DMS 273 (cell line): ENCODE data around the gene ARHGEF4.

Experiments
- DNase-seq: peaks from one replicate; lab custom pipeline; 2025; ENCODE audit not compliant: unreplicated experiment; lab: John Stamatoyannopoulos, UW

ARHGEF4 gene

DNA sequence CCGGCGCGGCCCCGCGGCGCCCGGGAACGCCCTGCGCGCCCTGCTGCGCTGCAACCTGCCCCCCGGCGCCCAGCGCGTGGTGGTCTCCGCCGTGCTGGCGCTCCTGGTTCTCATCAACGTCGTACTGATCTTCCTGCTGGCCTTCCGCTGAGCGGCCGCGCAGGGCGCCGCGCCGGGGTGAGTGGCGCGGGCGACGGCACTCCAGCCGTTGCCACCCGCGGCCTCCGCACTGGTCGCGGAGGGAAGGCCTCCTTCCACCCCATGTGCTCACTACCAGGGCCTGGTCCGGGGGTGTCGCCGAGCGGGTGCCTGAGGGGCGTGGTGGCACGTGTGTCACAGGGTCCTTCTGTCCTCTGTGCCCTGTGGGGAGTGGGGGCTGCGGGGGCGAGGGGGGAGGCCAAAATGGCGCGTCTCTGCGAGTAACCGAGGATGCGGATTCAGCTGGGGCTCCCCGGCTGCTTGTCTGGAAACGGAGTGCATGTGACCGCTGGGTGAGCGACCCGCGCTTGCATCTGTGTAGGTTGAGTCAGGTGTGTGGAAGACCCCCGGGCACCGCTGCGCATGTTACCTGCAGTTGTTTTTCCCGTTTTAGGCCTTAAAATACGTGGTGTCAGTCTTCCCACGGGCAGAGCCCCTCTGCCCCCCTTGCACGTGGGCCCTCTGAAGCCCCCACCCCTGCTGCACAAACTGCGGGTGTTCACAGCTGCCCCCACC lies 198.6 kb downstream of the ARHGEF4 start:
- DNase-seq: peak; percentile 61

DNA sequence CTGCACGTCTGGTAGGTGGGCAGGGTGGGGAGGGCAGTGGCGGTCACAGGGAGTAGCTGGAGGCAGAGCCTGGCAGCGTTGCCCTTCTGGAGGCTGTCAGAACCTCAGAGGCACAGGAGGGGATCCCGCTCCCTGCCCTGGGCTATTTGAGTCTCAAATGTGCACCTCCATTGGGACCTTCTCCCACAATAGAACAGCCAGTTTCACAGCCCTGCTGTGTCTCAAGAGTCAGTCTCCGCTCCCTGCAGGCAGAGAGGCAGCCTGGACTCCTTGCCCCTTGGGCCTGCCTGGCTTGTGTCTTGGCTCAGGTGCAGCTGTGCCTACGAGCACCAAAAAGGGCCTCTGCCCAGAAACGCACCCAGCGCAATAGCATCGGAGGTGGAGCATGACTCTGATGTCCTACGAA lies 199.1 kb downstream of the ARHGEF4 start:
- DNase-seq: no peak

DNA sequence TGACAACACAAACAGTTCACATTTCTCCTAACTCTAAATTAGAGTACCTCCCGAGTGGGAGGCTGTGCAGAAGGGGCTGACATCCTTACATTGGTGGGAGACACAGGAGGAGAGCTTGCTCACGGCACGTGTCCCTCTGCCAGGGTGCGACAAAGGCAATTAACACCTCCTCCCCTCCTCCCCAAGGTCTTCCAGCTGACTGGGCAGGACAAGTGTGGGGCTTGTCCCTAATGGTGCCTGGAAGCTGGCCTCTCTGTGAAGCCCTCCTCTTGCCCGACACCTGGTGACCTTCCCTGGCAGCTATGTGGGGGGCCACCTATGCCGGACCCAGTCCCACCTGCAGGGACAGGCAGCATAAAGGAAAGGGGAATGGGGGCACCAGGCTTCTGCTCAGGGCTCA lies 199.6 kb downstream of the ARHGEF4 start:
- no peak for DNase-seq

DNA sequence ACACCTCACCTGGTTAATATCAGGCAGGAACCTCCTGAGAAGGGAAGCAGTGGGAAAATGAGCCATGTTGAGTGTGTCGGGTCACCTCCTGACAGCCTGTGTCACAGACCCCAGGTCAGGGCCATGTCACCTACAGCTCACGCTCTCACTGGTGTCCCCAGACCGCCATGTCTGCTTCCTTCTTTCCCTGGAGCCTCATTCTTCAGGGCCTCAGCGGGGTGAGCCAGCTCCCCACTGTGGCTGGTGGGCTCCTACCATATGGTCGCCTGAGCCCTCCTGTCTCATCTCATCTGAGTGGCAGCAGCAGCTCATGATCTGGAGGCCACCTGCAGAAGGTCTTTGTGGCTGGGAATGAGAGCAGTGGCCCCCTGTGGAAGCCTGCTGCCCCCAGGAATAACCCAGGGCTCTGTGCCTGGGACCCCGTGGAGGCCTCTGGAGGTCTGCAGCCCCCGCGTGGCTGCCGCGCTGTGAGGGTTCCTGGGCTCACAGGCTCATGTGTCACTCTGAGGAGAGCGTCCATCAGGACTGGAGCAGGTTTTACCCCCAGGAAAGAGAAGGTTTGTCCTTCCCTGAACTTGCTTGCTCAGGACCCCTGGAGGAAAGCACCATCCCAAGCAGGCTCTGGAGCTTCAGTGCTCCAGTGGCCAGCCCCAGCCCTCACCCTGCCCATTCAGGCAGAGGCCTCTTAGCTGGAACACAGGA lies 200.1 kb downstream of the ARHGEF4 start:
- no peak for DNase-seq

DNA sequence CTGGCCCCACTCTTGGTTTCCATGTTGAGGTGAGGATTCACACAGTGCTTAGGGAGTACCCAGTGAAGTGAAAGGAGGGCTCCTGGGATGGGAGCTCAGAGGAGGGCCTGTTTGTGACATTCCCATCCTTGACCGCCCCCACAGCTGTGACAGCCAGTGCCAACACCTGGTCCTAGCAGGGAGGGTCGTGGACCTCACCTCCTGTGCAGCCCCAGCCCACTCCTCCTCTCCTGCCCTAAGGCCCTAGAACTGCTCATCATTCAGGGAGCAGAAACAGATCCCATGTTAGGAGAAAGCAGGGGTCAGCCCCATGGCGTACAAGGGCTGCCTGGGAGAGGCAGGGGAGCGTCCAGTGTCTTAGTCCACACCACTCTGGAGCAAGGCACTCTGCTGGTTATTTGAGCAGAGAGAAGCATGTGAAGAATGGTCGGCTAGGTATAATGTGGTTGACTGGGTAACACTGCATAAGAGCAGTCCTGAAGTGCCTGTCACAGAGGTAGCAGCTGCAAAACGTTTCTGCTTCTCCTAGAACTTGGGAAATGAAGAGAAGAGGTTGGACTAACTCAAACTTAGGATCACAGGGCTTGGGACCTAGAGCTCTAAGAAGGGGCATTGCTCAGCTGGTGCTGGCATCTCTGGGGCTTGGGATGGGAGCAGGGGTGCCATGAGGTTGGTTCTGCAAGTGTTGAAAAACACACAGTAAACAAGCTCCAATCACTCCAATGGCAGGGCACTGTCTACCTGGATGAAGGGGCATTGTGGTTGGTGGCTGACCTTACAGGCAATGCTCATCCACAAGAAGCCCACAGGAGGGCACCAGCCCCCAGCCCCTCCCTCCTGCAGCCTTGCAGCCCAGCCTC lies 200.9 kb downstream of the ARHGEF4 start:
- DNase-seq: no peak

DNA sequence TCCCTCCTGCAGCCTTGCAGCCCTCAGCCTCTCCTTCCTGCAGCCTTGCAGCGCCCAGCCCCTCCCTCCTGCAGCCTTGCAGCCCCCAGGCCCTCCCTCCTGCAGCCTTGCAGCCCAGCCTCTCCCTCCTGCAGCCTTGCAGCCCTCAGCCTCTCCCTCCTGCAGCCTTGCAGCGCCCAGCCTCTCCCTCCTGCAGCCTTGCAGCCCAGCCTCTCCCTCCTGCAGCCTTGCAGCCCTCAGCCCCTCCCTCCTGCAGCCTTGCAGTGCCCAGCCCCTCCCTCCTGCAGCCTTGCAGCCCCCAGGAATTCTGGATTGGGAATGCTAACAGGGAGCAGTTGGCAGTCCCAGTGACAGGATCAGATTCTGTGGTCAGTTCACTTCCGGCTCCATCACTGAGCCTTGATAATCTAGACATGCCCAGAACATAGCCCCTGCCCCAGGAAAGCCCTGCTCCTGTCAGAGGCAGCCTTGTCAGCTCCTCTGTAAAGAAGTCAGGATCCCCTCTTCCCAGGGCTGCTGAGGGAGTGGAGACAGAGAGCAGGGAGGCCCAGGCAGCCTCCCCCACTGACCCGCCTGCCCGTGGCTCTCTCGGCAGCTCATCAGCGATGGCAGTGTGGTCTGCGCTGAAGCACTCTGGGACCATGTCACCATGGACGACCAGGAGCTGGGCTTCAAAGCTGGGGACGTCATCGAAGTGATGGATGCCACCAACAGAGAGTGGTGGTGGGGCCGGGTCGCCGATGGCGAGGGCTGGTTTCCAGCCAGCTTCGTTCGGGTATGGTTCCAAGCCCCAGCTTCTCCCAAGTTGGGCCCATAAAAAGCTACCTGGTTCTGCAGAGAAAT lies 201.8 kb downstream of the ARHGEF4 start:
- DNase-seq: no peak

DNA sequence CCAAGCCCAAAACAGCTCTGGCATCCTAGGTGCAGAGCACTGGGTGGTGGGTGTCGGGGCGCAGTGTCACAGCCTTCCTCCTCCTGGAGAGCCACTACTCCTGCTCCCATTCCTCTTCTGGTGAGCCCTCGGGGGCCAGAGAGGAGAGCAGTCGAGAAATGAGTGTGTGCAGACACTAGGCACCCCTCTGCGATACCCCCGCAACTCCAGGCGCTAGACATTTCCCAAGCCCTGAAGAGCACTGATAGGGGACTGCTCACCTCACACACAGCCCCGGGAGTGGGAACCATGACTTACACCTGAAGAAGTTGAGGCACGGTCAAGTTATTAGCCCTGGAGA lies 202.4 kb downstream of the ARHGEF4 start:
- DNase-seq: no peak

DNA sequence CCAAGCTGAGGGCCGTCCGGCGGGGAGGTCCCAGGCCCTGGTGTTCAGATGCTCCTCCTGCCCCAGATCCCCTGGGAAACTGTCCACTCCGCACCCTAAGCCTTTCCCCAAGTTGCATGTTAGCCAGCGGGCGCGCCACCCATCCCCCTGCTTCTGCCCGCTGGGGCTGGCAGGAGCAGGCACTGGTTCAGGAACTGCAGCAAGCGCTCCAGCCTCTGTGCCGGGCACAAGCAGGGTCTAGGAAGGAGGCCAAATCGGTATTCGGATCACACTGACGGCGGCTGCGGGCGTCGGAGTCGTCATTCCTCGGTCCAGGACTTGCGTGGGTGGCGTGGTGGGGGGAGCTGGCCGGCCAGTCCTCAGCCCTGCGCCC lies 202.8 kb downstream of the ARHGEF4 start:
- DNase-seq: no peak

DNA sequence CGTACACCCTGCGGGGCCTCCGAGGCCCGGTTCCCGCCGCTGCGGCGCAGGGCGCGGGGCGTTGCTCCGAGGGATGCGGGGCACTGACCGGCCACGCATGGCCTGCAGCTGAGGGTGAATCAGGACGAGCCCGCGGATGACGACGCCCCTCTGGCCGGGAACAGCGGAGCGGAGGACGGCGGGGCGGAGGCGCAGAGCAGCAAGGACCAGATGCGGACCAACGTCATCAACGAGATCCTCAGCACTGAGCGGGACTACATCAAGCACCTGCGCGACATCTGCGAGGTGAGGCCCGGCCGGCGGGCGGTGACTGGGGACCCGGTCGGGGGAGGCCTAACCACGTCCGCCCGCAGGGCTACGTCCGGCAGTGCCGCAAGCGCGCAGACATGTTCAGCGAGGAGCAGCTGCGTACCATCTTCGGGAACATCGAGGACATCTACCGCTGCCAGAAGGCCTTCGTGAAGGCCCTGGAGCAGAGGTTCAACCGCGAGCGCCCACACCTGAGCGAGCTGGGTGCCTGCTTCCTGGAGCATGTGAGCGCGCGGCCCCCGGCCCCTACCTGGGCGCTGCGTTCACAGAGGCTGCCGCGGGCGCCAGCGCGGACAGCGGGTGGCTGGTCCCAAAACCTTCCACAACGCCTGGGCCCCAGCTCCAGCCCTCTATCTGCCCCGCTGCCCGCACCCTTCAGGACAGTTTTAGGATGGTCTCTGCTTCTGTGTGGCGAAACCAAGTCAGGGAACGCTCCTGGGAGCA lies 203.4 kb downstream of the ARHGEF4 start:
- DNase-seq: no peak

DNA sequence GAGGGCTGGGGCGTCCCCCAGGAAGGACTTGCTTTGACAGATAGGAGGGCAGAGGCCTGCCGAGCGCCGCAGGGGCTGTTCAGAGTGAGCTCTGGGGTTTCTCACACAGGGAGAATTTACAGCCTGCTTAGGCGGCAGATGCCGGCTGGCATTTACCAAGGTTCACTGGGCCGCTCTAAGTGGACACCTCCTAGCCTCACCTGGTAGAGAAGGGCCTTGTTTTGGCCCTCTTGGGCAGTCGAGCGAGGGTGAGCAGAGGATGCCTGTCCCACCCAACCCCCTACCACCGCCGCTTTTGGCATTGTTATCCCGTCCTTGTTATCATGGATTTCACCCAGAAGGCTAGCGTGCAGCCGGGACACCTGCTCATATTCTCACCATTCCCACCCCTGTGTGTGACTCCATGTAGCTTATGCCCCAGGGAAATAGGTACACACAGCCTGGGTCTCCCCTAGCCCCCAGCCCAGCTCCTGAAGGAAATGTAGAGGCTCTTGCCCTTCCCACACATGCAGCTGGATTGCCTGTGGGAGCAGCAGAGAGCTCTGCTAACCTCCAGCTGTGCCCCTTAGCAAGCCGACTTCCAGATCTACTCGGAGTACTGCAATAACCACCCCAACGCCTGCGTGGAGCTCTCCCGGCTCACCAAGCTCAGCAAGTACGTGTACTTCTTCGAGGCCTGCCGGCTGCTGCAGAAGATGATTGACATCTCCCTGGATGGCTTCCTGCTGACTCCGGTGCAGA lies 204.1 kb downstream of the ARHGEF4 start:
- no peak for DNase-seq

DNA sequence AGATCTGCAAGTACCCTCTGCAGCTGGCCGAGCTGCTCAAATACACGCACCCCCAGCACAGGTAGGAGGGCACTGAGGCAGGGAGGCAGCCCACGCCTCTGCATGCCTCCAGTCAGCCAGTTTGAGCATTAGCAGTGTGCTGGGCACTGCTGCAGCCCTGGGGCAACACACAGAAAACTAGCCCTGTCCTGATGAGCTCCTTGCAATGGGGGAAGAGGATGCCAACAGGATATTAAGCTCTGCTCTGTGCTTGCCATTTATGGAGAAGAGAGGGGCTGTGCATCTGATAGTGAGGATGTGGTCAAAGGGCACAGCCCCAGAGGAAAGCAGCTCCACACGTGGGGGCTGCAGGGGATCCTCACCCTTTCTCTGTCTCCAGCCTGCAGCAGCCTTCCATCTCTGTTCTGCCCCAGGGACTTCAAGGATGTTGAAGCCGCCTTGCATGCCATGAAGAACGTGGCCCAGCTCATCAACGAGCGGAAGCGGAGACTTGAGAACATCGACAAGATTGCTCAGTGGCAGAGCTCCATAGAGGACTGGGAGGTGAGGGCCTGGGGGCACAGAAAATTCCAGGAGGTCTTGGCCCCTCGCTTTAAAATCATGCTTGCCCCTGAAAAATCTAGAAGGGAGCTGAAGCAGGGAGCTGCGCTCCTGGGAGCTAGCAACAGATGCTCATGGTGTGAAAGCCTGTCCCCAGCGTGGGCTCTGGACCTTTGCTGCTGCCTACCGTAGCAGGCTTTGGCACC lies 204.9 kb downstream of the ARHGEF4 start:
- no peak for DNase-seq

DNA sequence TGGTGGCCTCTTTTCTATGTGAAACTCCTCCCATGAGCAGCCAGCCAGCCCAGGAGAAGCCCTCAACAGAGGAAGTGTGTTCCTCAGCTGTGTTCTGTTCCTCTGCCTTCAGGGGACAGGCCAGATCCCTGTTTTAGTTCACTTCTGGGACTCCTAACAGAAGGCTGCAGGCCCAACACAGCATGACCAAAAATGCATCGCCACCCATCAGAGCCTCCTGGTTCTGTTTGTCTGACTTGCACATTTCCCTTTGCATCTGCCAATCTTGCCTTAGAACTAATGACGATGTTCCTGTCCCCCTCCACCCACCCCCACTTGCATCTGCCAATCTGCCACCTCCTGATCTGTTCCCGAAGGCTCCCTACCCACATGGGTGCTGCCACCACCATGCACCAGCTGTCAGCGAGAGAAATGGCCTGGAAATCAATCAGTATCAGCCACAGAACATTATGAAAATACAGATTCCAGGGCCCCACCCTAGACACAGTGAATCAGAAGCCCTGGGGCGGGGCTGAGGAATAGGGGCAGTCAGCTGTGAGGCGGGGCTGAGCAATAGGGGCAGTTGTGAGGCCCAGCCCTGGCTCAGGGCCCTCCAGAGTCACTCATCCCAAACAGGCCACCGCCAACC lies 205.5 kb downstream of the ARHGEF4 start:
- no peak for DNase-seq

DNA sequence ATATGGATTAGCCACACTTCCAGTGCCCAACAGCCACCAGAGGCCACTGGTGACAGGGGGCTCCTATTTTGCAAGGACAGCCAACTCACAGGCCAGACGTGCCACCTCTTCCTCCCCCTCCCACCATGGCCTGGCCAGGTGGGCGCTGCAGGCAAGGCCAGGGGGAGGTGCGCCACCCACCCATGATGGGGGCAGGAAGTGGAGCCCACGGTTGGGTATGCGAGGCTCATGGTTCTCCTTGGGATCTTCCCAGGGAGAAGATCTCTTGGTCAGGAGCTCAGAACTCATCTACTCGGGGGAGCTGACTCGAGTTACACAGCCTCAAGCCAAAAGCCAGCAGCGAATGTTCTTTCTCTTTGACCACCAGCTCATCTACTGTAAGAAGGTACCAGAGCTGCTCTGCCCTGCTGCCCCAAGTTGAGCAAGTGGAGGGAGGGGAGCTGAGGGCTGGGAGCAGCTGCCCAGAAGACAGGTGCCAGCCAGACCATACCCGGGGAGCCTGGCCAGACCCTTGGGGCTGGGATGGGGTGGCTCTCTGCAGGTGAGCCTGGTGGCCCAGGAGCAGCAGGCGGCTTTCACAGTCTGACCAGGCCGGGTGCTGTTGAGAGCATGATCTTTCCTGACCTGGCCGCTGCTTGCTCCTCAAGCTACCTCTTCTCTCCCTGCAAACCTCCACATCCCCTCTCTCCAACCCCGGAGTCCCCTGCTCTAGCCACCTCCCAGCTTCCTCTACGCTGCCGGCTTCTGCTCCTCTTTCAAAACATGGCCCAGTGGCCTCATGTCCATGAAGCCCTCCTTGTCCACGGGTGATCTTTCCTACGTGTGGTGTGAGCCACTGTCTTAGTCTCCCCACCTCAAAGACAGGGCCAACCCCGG lies 206.7 kb downstream of the ARHGEF4 start:
- no peak for DNase-seq

DNA sequence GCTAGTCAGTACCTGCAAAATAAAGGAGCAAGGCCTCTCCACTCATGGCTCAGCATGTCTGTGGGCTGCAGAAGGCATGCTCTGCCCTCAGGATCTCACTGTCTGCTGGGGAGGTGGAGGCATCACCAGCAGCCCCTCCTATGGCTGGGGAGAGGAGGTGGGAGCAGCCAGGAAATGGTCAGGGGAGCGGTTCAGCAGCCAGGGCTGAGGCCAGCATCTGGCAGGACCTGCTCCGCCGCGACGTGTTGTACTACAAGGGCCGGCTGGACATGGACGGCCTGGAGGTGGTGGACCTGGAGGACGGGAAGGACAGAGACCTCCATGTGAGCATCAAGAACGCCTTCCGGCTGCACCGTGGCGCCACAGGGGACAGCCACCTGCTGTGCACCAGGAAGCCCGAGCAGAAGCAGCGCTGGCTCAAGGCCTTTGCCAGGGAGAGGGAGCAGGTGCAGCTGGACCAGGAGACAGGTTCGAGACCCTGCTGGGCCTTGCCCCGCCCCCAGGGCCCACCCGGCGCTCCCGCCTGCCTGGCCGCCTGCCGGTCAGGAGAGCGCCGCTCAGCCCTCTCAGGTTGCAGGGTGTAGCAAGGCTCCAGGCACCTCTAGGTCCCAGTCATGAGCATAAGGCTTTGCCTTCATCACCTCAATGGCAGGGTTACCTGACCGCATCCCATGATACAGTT lies 207.5 kb downstream of the ARHGEF4 start:
- no peak for DNase-seq

DNA sequence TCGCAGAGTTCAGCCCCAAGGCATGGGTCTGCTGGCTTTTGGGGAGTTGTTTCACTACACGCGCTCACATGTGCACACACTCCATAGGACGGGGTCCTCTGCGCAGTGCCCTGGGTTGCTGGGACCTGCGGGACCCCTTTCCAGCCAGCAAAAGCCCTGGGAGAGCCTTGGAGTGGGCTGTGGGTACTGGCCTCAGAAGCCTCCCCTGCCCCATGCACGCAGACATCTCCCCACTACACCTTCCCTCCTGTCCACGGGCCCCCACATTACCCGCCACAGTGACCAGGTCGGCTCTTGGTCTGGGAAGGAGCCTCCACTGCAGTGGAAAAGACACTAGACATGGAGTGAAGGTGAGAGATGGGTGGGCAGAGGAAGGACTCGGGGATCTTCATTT lies 208.0 kb downstream of the ARHGEF4 start:
- no peak for DNase-seq

DNA sequence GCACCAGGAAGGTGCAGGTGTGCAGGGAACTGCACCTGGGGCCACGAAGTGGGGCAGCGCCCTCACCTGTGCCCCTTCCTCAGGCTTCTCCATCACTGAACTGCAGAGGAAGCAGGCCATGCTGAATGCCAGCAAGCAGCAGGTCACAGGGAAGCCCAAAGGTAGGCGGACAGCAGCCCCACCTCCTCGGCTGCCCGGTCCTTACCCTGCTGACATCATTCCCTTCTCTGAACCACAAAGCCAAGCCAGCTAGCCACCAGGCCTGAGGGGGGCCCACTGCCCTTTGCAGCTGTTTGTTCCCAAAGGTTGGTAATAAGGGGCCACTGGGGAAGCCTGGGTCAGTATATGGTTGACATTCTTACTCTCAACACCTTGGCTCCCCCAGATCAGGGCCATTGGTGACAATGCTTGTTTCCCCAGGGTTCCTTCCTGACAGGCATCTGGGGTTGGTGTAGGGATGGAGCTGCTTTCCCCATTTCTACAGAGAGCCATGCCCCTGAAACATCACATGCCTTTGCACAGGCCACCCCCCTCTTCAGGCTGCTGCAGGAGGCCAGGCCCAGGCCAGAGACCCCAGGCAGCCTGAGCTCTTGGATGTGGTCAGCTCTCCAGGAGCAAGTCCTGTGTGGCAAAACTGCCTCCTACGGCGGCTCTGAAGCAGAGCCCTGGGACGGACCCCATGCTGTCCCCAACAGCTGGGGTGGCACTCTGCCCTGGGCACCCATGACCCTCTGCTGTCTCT lies 208.7 kb downstream of the ARHGEF4 start:
- DNase-seq: no peak
